HAP-1 (cell line): ENCODE measurements around the gene CWC27.
"Not testable (repeated sequence)": the region's sequence is repeated elsewhere in the genome, so short reads cannot be mapped to it uniquely, and the experiment has no call there.

Experiments
- DNase-seq, 2 experiments: peaks; one replicate each; pipeline ENCODE4 v3.0.0-alpha.2; 2016 to 2020; ENCODE audit warnings: low spot score in 2 of 2
- H3K27me3 ChIP-seq: fragments of 250-450 bp; sonication (Bioruptor Pico); 2 replicates; pipeline ENCODE4 v1.5.1; 2020; ENCODE audit warnings: low read depth, mild to moderate bottlenecking, moderate library complexity
- H3K36me3 ChIP-seq: fragments of 250-450 bp; sonication (Bioruptor Pico); replicated peaks from 2 replicates; pipeline ENCODE4 v1.5.1; 2020; ENCODE audit warnings: mild to moderate bottlenecking
- H3K4me1 ChIP-seq: fragments of 250-450 bp; sonication (Bioruptor Pico); 2 replicates; pipeline ENCODE4 v1.5.1; 2020; ENCODE audit warnings: mild to moderate bottlenecking
- H3K4me3 ChIP-seq: fragments of 250-450 bp; sonication (Bioruptor Pico); 2 replicates; pipeline ENCODE4 v1.5.1; 2020; ENCODE audit warnings: mild to moderate bottlenecking, moderate library complexity
- H3K9me3 ChIP-seq: fragments of 250-450 bp; sonication (Bioruptor Pico); 2 replicates; pipeline ENCODE4 v1.5.1; 2020; ENCODE audit warnings: mild to moderate bottlenecking, moderate library complexity
- in situ Hi-C: fragments of 300-500 bp; cut with MboI; formaldehyde crosslinking; loops from 3 replicates; pipeline ENCODE4 v1.14.3; 2020; ENCODE audit warnings: low sequenced_read_pairs, inconsistent platforms, mixed read lengths

CWC27 gene

DNA sequence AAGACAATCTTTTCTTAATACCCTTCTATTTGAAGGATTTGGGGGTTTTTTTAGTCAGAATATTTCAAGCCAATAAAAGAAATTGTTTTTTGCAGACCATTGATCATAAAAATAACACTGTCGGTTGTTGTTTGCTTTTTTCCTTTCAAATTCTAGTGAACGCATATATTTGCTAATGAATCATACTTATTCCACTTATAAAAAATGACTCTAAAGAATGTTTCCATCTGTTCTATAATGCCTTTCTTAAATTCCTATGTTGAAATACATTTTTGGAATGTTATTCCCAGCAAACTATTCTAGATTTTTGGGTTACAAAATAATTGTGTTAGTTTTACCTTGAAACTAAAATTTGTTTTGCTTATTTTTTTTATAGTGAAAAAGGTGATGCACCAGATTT, 32.2 kb downstream of the CWC27 start:
- Histone ChIP-seq H3K4me1 (no peaks in the 10 kb centered on the region), H3K36me3 (peaks cover 3% of the 10 kb centered on the region; the same call in 1 of the 2 replicates), H3K27me3 (no peaks in the 10 kb centered on the region), H3K9me3 (no peaks in the 10 kb centered on the region), H3K4me3 (no peak overlapping the region)
- in situ Hi-C loops: loop anchor here (25.0 kb wide), 1 partner anchor 236 kb away; no protein-coding TSS in a partner anchor
- DNase-seq: no peak

DNA sequence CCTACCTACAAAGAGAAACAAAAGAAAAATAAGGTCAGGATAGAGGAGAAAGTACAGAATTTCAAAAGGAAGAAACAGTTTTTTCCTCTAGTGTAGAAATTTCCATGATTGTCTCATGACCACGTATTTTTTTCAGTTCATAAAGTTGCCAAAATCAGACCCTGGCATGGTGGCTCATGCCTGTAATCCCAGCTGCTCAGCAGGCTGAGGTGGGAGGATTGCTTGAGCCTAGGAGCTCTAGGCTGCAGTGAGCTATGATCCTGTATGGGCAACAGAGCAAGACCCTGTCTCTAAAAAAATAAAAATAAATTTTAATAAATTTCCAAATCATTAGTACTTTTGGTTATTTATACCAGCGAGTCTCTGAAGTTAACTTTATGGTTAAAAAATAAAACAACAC, 37.8 kb downstream of the CWC27 start:
- Histone ChIP-seq H3K4me3 (no peak overlapping the region), H3K9me3 (no peaks in the 10 kb centered on the region), H3K27me3 (no peaks in the 10 kb centered on the region), H3K4me1 (no peaks in the 10 kb centered on the region), H3K36me3 (peaks cover 3% of the 10 kb centered on the region; the same call in 1 of the 2 replicates)
- no peak for DNase-seq
- in situ Hi-C loops: loop anchor here (25.0 kb wide), 1 partner anchor 231 kb away; no protein-coding TSS in a partner anchor

DNA sequence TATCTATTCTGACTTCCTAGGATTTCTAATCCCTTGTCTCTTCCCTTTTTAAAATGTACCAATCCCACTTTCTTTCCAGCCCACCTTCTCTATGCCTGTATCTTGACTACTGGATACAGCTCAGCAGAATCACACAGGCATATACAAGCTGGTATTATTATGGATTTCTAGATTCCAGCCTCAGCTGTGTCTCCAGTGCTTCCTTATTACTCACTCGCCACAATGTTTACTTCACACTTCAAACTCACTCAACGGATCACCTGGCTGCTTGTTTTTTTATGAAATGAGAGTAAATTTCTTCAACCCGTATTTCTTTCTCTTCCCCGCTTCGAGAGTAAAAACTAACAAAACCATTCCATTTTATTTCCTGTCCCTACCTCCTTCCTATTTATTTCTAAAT, 38.8 kb downstream of the CWC27 start:
- in situ Hi-C loops: loop anchor here (25.0 kb wide), 1 partner anchor 230 kb away; no protein-coding TSS in a partner anchor
- DNase-seq: no peak
- Histone ChIP-seq H3K27me3 (no peaks in the 10 kb centered on the region), H3K4me1 (no peaks in the 10 kb centered on the region), H3K9me3 (no peaks in the 10 kb centered on the region), H3K4me3 (no peak overlapping the region), H3K36me3 (peaks cover 3% of the 10 kb centered on the region; the same call in 1 of the 2 replicates)

DNA sequence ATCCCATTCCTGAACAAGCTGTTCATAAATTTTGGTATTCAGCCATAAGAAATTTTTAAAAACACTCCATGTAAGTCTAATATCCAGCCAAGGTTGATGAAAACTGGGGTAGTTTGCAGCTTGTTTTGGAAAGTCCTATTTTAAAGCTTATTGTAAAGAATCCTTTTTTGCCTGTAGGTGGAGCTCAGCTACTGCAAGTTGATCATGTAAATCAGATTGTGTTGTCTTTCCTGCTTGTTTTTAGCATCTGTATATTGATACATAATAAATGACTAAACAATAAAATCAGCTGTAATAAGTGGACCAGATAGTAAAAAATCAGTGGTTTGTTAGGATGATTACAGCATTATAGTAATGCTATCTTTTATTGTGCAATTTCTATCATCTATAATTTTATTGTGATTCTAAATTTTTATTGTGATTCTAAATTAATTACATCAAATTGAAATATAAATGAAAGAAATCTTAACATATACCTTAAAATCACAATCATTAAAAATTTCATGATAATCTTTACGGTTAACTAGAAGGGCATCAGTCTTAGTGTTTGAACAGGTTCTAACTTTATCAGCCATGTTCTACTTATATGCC, 42.4 kb downstream of the CWC27 start:
- Histone ChIP-seq H3K4me3 (no peak overlapping the region), H3K4me1 (no peaks in the 10 kb centered on the region), H3K9me3 (no peaks in the 10 kb centered on the region), H3K27me3 (no peaks in the 10 kb centered on the region), H3K36me3 (no peaks in the 10 kb centered on the region)
- peak; percentile 9 to 57 for DNase-seq
- in situ Hi-C loops: loop anchor here (10.0 to 25.0 kb wide), 2 partner anchors 226 to 674 kb away; partner anchors contain the start of gene ADAMTS6

DNA sequence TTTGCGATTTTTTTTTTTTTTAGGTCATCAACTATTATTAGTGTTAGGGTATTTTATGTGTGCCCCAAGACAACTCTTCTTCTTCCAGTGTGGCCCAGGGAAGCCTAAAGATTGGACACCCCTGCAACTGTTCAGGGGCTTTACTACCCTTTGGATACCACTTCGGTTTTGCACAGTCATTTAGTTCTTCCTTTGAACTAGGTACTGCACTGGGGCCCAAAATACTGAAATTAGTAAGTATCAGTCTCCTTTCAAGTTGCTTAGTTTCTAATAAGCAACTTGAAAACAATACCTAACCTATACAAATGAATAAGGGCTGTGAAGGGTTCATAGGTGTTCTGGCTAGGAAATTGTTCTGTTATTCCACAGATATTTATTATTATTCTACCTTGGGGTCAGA, 45.3 kb downstream of the CWC27 start:
- Histone ChIP-seq H3K36me3 (no peaks in the 10 kb centered on the region), H3K27me3 (no peaks in the 10 kb centered on the region), H3K4me1 (no peaks in the 10 kb centered on the region), H3K9me3 (no peaks in the 10 kb centered on the region), H3K4me3 (no peak overlapping the region)
- no peak for DNase-seq
- in situ Hi-C loops: loop anchor here (10.0 to 25.0 kb wide), 2 partner anchors 223 to 671 kb away; partner anchors contain the start of gene ADAMTS6

DNA sequence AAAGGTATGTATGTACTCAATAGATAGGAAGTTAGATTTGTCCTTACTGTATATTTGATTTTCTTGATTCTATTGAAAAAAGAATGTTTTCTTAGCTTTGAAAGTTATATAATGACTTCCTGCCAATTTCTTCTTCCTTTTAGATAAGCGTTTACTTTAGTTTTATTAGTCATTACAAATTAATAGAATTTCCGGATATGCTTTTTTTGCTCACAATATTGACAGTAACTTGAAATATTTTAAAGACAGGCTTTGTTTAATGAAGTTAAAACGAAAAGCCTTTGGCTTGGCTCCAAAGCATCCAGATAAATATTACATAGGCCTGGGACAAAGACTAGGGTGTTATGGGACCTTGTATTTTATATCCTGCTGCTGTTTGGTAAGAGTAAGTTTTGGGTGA, 49.5 kb downstream of the CWC27 start:
- no peak overlapping the region for H3K4me3 ChIP-seq
- H3K27me3 ChIP-seq: no peaks in the 10 kb centered on the region
- no peaks in the 10 kb centered on the region for H3K9me3 ChIP-seq
- no peaks in the 10 kb centered on the region for H3K4me1 ChIP-seq
- DNase-seq: no peak
- in situ Hi-C loops: loop anchor here (10.0 to 25.0 kb wide), 2 partner anchors 219 to 667 kb away; partner anchors contain the start of gene ADAMTS6
- H3K36me3 ChIP-seq: no peaks in the 10 kb centered on the region

DNA sequence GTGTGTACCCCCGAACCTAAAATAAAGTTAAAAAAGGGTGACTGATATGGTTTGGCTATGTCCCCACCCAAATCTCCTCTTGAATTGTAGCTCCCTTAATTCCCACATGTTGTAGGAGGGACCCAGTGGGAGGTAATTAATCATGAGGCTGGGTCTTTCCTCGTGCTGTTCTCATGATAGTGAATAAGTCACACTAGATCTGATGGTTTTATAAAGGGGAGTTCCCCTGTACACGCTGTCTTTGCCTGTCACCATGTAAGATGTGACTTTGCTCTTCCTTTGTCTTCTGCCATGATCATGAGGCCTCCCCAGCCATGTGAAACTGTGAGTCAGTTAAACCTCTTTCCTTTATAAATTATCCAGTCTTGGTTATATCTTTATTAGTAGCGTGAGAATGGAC, 50.6 kb downstream of the CWC27 start:
- H3K27me3 ChIP-seq, H3K4me3 ChIP-seq, H3K9me3 ChIP-seq, DNase-seq, H3K36me3 ChIP-seq, H3K4me1 ChIP-seq: not testable (repeated sequence)
- in situ Hi-C loops: loop anchor here (10.0 to 25.0 kb wide), 2 partner anchors 218 to 665 kb away; partner anchors contain the start of gene ADAMTS6

DNA sequence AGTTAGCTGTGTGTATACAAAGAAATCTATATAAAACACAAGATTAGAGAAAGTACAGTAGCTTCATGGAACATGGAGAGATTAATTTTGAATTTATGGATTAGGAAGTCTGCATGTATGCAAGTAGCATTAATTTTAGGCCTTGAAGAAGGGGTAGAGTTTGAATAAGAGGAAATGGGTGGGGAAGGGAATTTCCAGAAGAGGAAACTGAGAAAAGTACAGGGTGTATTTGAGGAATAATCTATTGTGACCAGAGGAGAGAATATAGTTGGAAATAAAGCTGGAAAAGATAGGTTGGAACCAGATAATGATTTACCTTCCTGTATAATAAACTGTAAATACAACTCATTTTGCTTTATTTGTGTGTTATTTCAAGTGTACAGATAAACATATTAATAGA, 53.6 kb downstream of the CWC27 start:
- Histone ChIP-seq H3K36me3 (no peaks in the 10 kb centered on the region), H3K4me3 (no peak overlapping the region), H3K27me3 (no peaks in the 10 kb centered on the region), H3K4me1 (no peaks in the 10 kb centered on the region), H3K9me3 (no peaks in the 10 kb centered on the region)
- in situ Hi-C loops: loop anchor here (25.0 kb wide), 1 partner anchor 215 kb away; no protein-coding TSS in a partner anchor
- DNase-seq: no peak

DNA sequence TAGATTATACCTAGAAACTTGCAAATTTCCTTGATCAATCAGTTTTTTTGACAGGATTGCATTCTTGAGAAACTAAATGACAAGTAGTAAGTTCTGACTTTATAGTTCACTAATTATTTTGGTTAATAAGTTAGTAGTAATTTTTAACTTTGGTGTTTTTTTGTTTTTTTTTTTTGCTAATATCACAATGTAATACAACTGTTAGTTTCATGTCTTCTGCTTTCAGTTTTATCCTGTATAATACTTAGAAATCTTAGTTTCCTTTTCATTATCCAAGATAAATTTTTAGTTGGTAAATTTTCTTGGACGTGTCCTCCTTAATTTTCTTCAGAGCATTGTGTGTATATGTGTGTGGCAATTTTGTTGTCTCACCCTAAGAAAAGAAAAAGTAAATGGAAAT, 57.8 kb downstream of the CWC27 start:
- Histone ChIP-seq H3K27me3 (no peaks in the 10 kb centered on the region), H3K36me3 (no peaks in the 10 kb centered on the region), H3K4me1 (peaks cover 7% of the 10 kb centered on the region; the same call in 1 of the 2 replicates), H3K4me3 (no peak overlapping the region), H3K9me3 (no peaks in the 10 kb centered on the region)
- in situ Hi-C loops: no loop called here
- no peak for DNase-seq

DNA sequence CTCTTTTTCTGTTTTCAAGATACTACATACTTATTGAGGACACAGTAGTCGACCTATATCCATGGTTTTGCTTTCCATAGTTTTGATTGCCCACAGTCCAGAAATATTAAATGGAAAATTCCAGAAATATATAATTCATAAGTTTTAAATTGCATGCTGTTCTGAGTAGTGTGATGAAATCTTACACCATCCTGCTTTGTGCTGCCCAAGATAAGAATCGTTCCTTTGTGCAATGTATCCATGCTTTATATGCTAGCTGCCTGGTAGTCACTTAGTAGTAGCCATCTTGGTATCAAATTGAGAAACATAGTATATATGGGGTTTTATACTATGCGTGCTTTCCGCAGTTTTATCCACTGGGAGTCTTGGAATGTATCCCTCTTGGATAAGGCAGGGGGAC, 59.0 kb downstream of the CWC27 start:
- in situ Hi-C loops: no loop called here
- H3K4me1 ChIP-seq: peaks cover 7% of the 10 kb centered on the region; the same call in 1 of the 2 replicates
- H3K9me3 ChIP-seq: no peaks in the 10 kb centered on the region
- no peak overlapping the region for H3K4me3 ChIP-seq
- no peaks in the 10 kb centered on the region for H3K27me3 ChIP-seq
- no peaks in the 10 kb centered on the region for H3K36me3 ChIP-seq
- no peak for DNase-seq

DNA sequence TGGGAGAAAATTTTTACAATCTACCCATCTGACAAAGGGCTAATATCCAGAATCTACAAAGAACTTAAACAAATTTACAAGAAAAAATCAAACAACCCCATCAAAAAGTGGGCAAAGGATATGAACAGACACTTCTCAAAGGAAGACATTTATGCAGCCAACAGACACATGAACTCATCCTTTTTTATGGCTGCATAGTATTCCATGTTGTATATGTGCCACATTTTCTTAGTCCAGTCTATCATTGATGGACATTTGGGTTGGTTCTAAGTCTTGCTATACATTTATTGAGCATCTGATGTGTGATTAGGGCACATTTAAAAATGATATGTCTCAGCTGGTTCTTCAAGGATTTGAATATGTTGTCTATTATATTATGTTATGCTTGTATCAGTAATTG, 61.9 kb downstream of the CWC27 start:
- in situ Hi-C loops, H3K27me3 ChIP-seq, DNase-seq, H3K4me3 ChIP-seq, H3K36me3 ChIP-seq, H3K9me3 ChIP-seq: not testable (repeated sequence)
- H3K4me1 ChIP-seq: peaks cover 24% of the 10 kb centered on the region

DNA sequence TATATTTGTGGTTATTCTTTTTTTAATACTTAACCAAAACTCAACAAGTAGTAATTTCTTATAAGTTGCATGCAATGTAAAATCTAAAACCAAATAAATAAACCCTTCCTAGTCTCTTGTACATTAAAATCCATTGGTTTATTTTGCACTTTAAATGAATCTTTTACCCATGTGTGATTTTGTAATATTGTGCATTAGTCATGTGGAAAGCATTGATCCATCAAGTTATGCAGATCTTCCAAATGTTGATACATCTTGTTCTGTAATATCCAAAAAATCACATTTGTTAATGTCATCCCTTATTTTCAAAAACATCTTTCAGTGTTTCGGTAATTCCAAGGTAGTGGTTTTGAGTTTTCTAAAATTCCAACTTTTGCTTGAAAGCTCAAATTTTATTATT, 63.3 kb downstream of the CWC27 start:
- Histone ChIP-seq H3K4me1 (peaks cover 38% of the 10 kb centered on the region), H3K36me3 (no peaks in the 10 kb centered on the region), H3K27me3 (no peaks in the 10 kb centered on the region), H3K4me3 (no peak overlapping the region), H3K9me3 (no peaks in the 10 kb centered on the region)
- in situ Hi-C loops: no loop called here
- no peak for DNase-seq

DNA sequence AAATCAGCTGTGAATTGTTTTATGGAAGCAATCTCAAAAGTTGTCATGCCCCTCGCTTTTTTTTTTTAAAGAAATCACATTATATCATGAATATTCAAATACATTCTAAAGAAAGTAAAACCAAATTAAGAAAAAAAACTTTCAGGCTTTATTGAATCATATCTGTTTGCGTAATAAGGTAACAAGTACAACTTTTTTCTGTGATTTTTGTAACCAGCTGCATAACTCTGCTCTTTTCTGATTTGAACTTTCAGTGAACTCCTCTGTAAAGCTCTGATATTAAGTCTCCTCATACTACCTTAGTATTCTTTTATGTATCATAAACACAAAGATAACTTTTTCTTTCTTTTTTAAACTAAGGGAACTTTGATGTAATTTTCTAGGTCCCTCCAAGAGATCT, 65.3 kb downstream of the CWC27 start:
- in situ Hi-C loops: no loop called here
- no peaks in the 10 kb centered on the region for H3K27me3 ChIP-seq
- peaks cover 31% of the 10 kb centered on the region for H3K4me1 ChIP-seq
- H3K36me3 ChIP-seq: no peaks in the 10 kb centered on the region
- H3K4me3 ChIP-seq: no peak overlapping the region
- H3K9me3 ChIP-seq: no peaks in the 10 kb centered on the region
- no peak for DNase-seq

DNA sequence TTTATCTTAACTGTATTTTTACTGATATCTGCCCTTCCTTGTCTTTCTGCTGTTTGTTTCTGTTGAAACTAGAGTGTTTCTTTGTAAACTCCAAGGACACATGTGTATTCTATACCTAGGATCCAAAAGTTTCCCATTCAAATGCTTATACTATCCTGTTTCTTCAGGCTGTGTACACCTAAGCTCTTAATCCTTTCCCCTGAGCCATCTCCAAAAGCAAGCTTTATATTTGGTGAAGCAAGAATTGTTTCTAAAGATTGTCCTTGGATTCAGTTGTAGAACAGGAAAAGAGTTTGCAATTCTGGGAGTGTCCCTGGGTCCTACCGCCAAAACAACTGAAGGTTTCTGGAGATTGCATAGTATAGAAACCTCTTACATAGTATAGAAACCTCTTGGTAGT, 65.9 kb downstream of the CWC27 start:
- in situ Hi-C loops: no loop called here
- peak in 1 of 2 experiments; percentile 86 for DNase-seq
- H3K4me3 ChIP-seq: no peak overlapping the region
- H3K4me1 ChIP-seq: peaks cover 31% of the 10 kb centered on the region
- H3K27me3 ChIP-seq: no peaks in the 10 kb centered on the region
- no peaks in the 10 kb centered on the region for H3K9me3 ChIP-seq
- no peaks in the 10 kb centered on the region for H3K36me3 ChIP-seq
